ENCODE measurements around the gene PIK3C3.

- TF ChIP-seq CTCF (IDR thresholded peaks at IDR 0.05): no peak
- no peak for TF ChIP-seq POLR2A (IDR thresholded peaks at IDR 0.05)
- no peak for TF ChIP-seq EP300 (IDR thresholded peaks at IDR 0.05)
- TF ChIP-seq POLR2AphosphoS5 (IDR thresholded peaks at IDR 0.05): no peak
Observed at GRCh38 chr18:42029092-42029491, 74.1 kb downstream of the PIK3C3 start.

Measured in suprapubic skin (tissue), 4 donors.